Measurements from ENCODE around the gene CREB3L2. TPM values are rescaled to one million over a fixed set of nuclear protein-coding genes. Genes with fewer than 3 reads are reported as not detected.
A peak's percentile ranks its signal among the peaks of the same experiment; 100 is the strongest.

CREB3L2 gene
- total and polyA plus RNA-seq, 2 of the 8 experiments (the other 6 are each of a cell fraction or from before 2014, with no cell fraction given), result 14.4 to 48.3 TPM

- Histone ChIP-seq H3K4ac (replicated peaks; ENCODE audit: insufficient read length, low read depth, low read length) (no peak overlapping the region), H2BK12ac (ENCODE audit: low read depth, low read length) (no peak overlapping the region), H3K56ac (replicated peaks; ENCODE audit: insufficient read length, low read depth, low read length) (no peak overlapping the region), H2AK5ac (ENCODE audit: low read depth, low read length) (no peak overlapping the region), H3K4me3 (ENCODE audit: extremely low read depth in 1 of 4, insufficient read depth in 2 of 4, low read depth in 3 of 4, low read length in 4 of 4) (no peak overlapping the region), H3K14ac (ENCODE audit: insufficient read length) (no peak overlapping the region), H3K23ac (ENCODE audit: insufficient read length) (no peak overlapping the region), H3K9me3 (ENCODE audit: insufficient read depth in 2 of 2, low read depth in 1 of 2, low read length in 1 of 2) (peaks cover 3 to 4% of the 10 kb centered on the region in 2 experiments; a peak in 3 of 4 replicates), H2AFZ (ENCODE audit: low read length) (no peak overlapping the region), H3K4me2 (ENCODE audit: insufficient read depth in 1 of 2, low read depth in 2 of 2, low read length in 2 of 2) (peak overlapping the region in 1 of 2 experiments; percentile 31; a peak in 1 of 4 replicates), H2BK120ac (replicated peaks; ENCODE audit: low read depth, low read length) (no peak overlapping the region), H3K18ac (ENCODE audit: extremely low read depth, low read length) (no peak overlapping the region; the same call in 1 of the 2 replicates), H4K91ac (replicated peaks; ENCODE audit: insufficient read length, low read length) (no peak overlapping the region), H2BK5ac (ENCODE audit: low read depth, low read length) (no peak overlapping the region), H3K4me1 (replicated peaks in 1 of 4; ENCODE audit: control insufficient read depth in 3 of 4, insufficient read depth in 4 of 4, low read length in 3 of 4) (peaks cover 4 to 14% (median 11%) of the 10 kb centered on the region in 4 experiments; a peak in 4 of 7 replicates), H3K36me3 (ENCODE audit: control insufficient read depth in 2 of 4, insufficient read depth in 4 of 4, low read length in 3 of 4) (no peaks in the 10 kb centered on the region), H4K5ac (ENCODE audit: insufficient read length, low read depth, low read length) (no peak overlapping the region), H2BK15ac (ENCODE audit: low read length) (no peak overlapping the region), H4K8ac (ENCODE audit: extremely low read depth, insufficient read depth, low read length) (no peak overlapping the region), H3K79me1 (ENCODE audit: low read depth, low read length) (no peaks in the 10 kb centered on the region), H3K23me2 (ENCODE audit: low read depth, low read length) (no peaks in the 10 kb centered on the region; the same call in 1 of the 2 replicates), H3K9ac (replicated peaks in 1 of 4; ENCODE audit: extremely low read depth in 1 of 4, low read depth in 3 of 4, low read length in 3 of 4) (no peak overlapping the region), H3K27ac (ENCODE audit: low read depth, low read length) (no peak overlapping the region), H2BK20ac (ENCODE audit: low read length) (peak overlapping the region; percentile 38; the same call in 1 of the 2 replicates), H3K79me2 (ENCODE audit: control insufficient read depth in 1 of 2, insufficient read depth in 2 of 2, low read length in 2 of 2) (no peaks in the 10 kb centered on the region), H4K20me1 (replicated peaks in 1 of 2; ENCODE audit: control insufficient read depth in 1 of 2, insufficient read depth in 2 of 2, low read length in 2 of 2) (no peaks in the 10 kb centered on the region), H3K27me3 (replicated peaks in 1 of 4; ENCODE audit: control insufficient read depth in 3 of 4, extremely low read depth in 1 of 4, insufficient read depth in 3 of 4, low read length in 3 of 4) (no peaks in the 10 kb centered on the region)
- ChIA-PET POLR2A (ENCODE audit: partially characterized antibody) (no interaction called here), CTCF (ENCODE audit: partially characterized antibody) (interaction anchor here (0.6 to 1.6 kb wide), 6 partner anchors 12 to 183 kb away, joined by 3 to 9 read pairs (median 3); no protein-coding TSS in a partner anchor)
- no peak for TF ChIP-seq MAX (IDR thresholded peaks at IDR 0.05)
- DNase-seq (ENCODE audit: low read depth in 1 of 2, low spot score in 2 of 2) (no peak), FAIRE-seq (no peak)
- WGBS, 2 experiments (ENCODE audit: extremely low coverage in 1 of 2, insufficient coverage in 1 of 2, insufficient read length in 1 of 2, insufficient replicate concordance in 2 of 2, low coverage in 1 of 2, low lambda C conversion rate in 2 of 2, missing lambda C conversion rate in 1 of 2), result 73 to 100% methylated on average over 1 to 7 of the region's 7 CpGs
These were observed 163.1 kb downstream of the CREB3L2 start for GRCh38 chr7:137838706-137839315.
